HG03064 (cell line): ENCODE measurements around the gene ILDR1.
"Not testable (repeated sequence)": the region's sequence is repeated elsewhere in the genome, so short reads cannot be mapped to it uniquely, and the experiment has no call there.

ENCODE experiments used
- ATAC-seq: cut with Tn5 transposase; IDR thresholded peaks from one replicate; pipeline ENCODE4 v1.9.1; 2021; ENCODE audit warnings: low read depth; ENCODE audit not compliant: unreplicated experiment

Gene ILDR1

DNA sequence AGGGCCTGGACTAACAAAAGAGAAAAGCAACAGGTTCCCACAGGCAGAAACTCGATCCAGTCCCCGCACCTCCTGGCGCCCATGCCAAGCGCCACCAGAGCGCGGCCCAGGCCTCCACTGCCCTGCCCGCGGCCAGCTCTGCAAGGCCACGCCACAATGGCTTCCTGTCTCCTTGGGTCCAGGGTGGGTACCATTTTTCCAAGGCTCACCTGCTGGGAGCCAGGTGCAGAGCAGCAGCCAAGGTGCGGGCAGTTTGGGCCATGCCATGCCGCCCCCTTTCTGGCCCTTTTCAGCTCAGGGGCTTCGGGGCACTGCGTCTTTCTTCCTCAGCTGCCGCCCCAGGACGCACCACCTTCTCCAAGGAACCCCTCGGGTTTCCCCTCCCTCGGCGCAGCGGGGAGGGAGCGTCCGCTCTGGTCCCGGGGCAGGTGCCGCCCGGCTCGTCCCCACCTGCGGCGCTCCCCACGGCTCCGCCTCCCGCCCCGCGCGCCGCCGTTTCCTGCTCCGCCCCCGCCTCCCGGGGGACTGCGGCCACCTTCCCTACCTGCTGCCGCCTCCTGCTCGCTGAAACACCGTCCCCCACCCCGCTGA lies at the start of gene ILDR1:
TSS of gene ILDR1 (minus strand) at position 437 of the 591 bp plus-strand sequence. CDS start at position 267, 170 bp downstream.
- ATAC-seq: no peak

- no peak for ATAC-seq
Measured at GRCh38 chr3:122067588-122068240, 45.7 kb upstream of the ILDR1 start.

DNA sequence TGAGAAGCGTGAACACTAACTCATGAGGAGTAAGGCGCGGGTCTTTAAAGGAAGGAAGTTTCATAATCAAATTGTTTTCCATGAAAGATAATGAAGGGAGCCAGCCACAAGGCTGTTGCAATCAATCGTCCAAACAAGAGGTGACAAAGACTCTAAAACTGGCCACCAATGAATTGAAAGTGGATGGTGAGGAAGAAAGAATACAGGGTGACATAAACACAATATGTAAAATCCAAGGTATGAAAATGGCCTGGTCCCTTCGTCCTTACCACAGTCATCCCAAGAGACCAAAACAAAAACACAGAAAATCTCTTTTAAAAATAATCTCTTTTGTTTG lies 45.1 kb upstream of the ILDR1 start:
- no peak for ATAC-seq

DNA sequence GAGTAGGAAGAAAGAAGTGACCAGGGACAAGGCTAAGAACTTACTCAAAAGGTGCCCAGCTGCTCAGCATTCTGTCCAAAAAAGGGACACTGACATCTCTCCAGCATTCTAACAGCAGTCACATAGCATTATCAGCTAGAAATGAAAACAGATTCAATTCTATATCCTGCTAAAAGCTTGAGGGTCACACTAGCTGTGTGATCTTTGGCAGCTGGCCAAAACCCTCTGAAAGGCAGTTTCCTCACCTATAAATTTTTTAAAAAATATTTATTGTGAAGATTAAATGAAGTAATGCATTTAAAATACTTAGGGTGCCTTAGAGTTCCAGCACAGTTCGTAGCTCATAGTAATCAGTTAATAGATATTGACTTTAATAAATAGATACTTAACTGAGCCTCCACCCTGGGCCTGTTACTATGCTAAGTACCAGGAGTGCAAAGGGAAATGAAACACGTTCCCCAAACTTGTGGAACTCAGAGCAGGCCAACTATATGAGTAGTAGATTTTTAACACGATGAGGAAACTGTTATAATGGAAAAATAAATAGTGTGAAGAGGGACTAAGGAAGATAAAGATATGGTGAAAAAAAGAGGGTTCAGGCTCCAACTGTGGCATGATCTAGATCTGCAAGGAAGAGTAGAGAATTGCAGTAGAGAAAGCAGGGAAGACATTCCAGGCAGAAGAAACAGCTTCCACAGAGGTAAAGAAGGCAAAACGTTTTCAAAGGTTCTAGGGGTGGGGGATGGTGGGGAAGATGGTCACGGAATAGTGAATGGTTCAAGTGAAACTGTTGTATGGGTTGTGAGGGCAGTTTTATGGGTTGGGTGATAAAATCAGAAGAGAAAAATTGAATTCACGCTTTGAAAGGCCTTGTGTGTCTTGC lies 44.5 kb upstream of the ILDR1 start:
- ATAC-seq: no peak

DNA sequence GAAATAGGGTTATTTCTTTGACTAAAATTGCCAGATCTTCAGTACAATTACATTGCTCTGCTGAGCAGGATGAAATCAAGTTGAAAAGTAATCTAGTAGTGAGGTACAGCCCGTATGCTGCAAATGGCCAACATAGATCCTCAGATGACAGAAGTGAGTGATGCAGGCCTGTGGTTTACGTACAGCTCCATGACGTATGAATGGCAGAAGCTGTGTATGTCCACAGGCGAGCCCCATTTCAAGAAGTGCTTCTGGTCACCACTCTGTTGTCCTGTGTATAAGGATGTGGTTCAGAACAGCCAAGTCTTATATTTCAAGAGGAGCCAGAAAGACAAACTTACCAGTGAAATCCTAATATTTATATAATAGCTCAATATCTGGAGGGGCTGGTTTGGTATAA lies 42.3 kb upstream of the ILDR1 start:
- ATAC-seq: no peak

DNA sequence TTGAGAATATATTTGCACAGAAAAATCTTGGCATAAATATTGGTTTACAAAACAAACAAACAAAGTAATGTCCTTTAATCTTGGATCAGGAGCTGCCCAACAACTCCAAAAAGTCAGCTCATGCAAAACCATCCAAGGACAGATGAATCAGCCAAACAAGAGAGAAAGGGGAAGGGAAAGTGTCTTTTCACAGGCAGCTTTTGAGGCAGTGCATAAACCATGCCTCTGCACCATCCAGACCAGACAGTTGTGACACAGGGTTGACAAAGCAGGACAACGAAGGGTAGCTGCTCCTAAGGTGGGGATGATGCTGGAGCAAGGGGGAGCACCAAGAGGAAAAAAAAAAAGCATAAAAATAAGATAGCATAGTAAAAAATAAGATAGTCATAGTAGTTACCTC lies 41.9 kb upstream of the ILDR1 start:
- no peak for ATAC-seq

GRCh38 chr3:122060040-122060698 lies 38.1 kb upstream of the ILDR1 start:
- ATAC-seq: no peak

GRCh38 chr3:122058294-122058693 lies 36.2 kb upstream of the ILDR1 start:
- no peak for ATAC-seq

GRCh38 chr3:122057671-122058070 lies 35.6 kb upstream of the ILDR1 start:
- ATAC-seq: no peak

DNA sequence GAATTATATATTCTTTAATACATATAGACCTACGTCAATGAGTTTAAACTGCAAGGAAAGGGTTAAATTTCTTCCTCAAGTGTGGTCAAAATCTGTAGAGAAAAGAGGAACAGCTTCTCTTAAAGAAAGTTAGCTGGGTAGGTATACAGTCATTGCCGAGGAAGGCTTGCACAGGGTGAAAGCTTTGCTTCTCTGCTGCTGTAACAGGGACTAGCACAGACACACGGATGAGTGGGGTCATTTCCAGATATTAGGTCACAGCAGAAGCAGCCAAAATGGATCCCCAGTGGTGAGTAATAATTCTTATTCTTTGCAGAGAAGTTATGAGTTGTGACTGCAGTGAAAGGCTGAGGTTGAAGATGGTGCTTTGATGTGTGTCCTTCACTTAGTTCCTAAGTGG lies 33.2 kb upstream of the ILDR1 start, which contains the start of gene CD86:
TSS of gene CD86 (plus strand) at position 148 of the 400 bp plus-strand sequence. CDS start at position 276, 128 bp downstream.
- ATAC-seq: peak; percentile 83

- ATAC-seq: no peak
Measured at GRCh38 chr3:122052968-122053367, 30.9 kb upstream of the ILDR1 start.

- not testable (repeated sequence) for ATAC-seq
Measured at GRCh38 chr3:122047773-122048172, 25.7 kb upstream of the ILDR1 start.

- ATAC-seq: not testable (repeated sequence)
Measured at GRCh38 chr3:122047296-122047695, 25.2 kb upstream of the ILDR1 start.

DNA sequence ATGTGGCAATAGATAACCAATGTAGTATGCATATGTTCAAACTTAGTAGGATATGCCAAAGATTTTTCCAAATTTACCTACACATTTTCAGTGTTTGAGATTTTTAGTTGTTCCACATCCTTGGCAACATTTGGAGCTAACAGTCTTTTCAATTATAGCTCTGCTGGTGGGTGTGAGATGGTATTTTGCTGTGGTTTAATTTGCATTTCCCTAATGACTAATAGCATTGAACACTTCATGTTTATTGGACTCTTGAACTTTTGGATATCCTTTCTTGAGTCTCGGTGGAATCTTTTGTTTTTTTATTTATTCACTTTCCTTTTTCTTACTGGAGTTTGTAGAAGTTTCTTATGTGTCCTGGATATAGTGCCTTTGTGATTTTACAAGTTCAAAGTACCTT lies 11.0 kb upstream of the ILDR1 start:
- no peak for ATAC-seq

- ATAC-seq: no peak
Measured at GRCh38 chr3:122032531-122032930, 10.5 kb upstream of the ILDR1 start.

- ATAC-seq: peak; percentile 41
Measured at GRCh38 chr3:122031123-122031468, 9.0 kb upstream of the ILDR1 start.

GRCh38 chr3:122030381-122031122 lies 8.5 kb upstream of the ILDR1 start:
- ATAC-seq: peak; percentile 70

DNA sequence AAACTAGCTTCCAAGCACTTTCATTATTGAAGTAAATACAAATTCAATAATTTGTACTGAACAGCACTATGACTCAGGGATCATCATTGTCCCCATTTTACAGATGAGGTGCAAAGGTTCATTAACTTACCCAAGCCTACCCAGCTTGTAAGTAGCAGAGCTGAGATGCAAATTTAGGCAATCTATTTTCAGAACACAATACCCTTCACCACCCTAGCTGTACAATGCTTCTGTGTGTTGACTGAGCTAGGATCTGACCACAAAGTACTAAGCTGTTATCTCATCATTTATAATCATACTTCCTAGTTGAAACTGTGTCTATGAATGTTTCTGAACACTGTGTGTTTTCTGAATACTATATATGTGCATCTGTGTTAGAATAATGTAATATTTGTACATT lies 3.2 kb upstream of the ILDR1 start:
- peak; percentile 64 for ATAC-seq

DNA sequence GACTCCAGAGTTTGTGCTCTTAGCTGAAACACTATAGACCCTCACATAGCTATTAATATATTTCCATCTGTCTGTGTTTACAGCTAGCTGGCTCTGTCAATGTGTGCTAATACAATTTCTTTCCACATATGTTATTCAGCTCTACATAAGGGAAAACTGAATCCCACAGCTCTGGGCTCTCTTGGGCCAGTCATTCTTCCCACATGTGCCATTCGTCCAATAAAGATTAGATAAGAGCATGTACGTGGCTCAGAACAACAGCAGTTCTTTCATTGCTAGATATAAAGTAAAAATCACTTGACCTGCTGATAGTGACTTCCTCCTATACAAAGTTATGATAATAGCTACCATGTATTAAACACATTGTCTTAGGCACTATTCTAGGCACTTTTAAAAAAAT lies 2.8 kb upstream of the ILDR1 start:
- no peak for ATAC-seq

DNA sequence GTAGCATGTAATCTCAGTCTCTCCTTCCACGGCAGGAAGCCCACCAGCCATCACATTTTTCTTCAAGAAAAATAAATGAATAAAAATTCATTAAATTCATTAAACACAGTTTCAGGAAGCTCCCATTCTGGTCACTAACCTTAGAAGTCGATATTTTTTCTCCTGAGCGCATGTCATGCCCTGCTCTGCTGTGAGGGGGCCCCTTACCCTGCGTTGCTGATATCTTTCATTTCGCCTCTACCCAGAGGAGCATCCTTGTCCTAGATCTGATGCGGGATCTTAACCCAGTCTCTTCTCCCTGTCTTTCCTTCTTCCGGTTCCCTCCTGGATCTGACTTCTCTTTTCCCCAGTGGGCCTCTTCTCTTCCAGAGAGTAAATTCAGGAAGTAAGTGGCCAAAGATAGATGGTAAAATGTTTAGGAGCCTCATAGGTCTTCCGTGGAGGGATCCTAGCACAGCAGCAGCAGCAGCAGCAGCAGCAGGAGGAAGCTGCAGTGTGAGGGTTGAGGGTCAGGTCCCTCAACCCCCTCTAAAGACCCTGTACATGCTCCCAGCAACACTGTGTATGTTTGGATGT lies 1.4 kb upstream of the ILDR1 start:
- no peak for ATAC-seq
